HL-60 (cell line): ENCODE data around the gene NLRP6.

ENCODE experiments used
- POLR2AphosphoS5 ChIP-seq: IDR thresholded peaks from 2 replicates; pipeline ENCODE4 v1.6.1; 2012; ENCODE audit warnings: low read depth
- TF ChIP-seq, protein P1 (sequence below): IDR thresholded peaks from one replicate; pipeline ENCODE4 v1.5.1; 2011; ENCODE audit warnings: low read length, control low read depth, inconsistent platforms; ENCODE audit not compliant: insufficient read depth

DNA sequence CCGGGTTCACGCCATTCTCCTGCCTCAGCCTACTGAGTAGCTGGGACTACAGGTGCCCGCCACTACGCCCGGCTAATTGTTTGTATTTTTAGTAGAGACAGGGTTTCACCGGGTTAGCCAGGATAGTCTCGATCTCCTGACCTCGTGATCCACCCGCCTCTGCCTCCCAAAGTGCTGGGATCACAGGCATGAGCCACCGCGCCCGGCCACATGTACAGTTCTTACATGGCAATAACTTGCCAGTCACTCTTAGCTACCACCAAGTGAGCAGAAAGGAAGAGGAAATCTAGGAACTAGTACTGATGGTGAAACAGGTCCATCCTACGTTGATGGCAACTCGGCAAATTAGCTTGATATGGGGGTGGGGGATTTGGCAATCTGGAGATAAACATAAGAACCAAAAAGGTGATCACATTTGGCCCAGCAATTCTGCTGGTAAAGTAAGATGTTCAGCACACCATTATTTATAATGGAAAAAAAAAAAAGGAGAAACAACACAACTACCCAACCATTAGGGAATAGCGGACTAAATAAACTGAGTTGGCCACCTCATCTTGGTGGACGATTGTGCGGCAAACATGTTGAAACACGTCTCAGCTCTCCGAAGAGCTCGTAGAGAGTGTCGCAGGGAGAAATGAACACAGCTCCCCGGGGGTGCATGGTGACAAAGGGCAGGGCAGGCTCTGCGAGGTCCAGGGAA, 5.3 kb downstream of the NLRP6 start:
- TF ChIP-seq, protein P1, sequence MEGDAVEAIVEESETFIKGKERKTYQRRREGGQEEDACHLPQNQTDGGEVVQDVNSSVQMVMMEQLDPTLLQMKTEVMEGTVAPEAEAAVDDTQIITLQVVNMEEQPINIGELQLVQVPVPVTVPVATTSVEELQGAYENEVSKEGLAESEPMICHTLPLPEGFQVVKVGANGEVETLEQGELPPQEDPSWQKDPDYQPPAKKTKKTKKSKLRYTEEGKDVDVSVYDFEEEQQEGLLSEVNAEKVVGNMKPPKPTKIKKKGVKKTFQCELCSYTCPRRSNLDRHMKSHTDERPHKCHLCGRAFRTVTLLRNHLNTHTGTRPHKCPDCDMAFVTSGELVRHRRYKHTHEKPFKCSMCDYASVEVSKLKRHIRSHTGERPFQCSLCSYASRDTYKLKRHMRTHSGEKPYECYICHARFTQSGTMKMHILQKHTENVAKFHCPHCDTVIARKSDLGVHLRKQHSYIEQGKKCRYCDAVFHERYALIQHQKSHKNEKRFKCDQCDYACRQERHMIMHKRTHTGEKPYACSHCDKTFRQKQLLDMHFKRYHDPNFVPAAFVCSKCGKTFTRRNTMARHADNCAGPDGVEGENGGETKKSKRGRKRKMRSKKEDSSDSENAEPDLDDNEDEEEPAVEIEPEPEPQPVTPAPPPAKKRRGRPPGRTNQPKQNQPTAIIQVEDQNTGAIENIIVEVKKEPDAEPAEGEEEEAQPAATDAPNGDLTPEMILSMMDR = no peak
- no peak for TF ChIP-seq POLR2AphosphoS5
